ENCODE measurements around the gene VTI1A. TPM values are rescaled to one million over a fixed set of nuclear protein-coding genes. Genes with fewer than 3 reads are reported as not detected.

The VTI1A gene
- total RNA-seq, 1 experiment from 2014 or later, result 18.1 TPM

- Histone ChIP-seq H3K79me2 (ENCODE audit: low read depth) (no peaks in the 10 kb centered on the region), H3K9me2 (ENCODE audit: insufficient read depth) (no peaks in the 10 kb centered on the region), H3K9me3 (ENCODE audit: insufficient read depth, low read depth) (no peaks in the 10 kb centered on the region), H3K4me3 (no peak overlapping the region), H3F3A (ENCODE audit: insufficient read depth, low read depth) (no peaks in the 10 kb centered on the region), H2AFZ (no peak overlapping the region), H3K36me3 (ENCODE audit: low read depth) (no peaks in the 10 kb centered on the region), H3K4me1 (replicated peaks; ENCODE audit: insufficient read depth) (no peaks in the 10 kb centered on the region), H4K20me1 (ENCODE audit: insufficient read depth) (no peaks in the 10 kb centered on the region), H3K27ac (no peak overlapping the region), H3K27me3 (ENCODE audit: insufficient read depth, low read depth) (no peaks in the 10 kb centered on the region), H3K4me2 (no peak overlapping the region)
- no peak for DNase-seq
- TF ChIP-seq CTCF (conservative IDR thresholded peaks at IDR 0.05) (no peak), EZH2 (IDR thresholded peaks at IDR 0.05; ENCODE audit: low read depth) (no peak)
- intact Hi-C loops (cut with micrococcal nuclease; ENCODE audit: unreplicated experiment), result no loop called here
- ChIA-PET POLR2A (ENCODE audit: unreplicated experiment) (no interaction called here), CTCF (no interaction called here)
- no TSS peak for BruUV-seq (replicated peaks)
Measured at GRCh38 chr10:112552593-112553110, 105.6 kb downstream of the VTI1A start.

GRCh38 chr10:112553315-112553714 is 106.3 kb downstream of the VTI1A start:
- no peaks in the 10 kb centered on the region for H3K9me3 ChIP-seq (ENCODE audit: insufficient read depth, low read depth)
- H3K36me3 ChIP-seq (ENCODE audit: low read depth), result no peaks in the 10 kb centered on the region
- H3K4me3 ChIP-seq, result no peak overlapping the region
- no peak for DNase-seq
- no peaks in the 10 kb centered on the region for H3K27me3 ChIP-seq (ENCODE audit: insufficient read depth, low read depth)
- no peak for TF ChIP-seq EZH2 (IDR thresholded peaks at IDR 0.05; ENCODE audit: low read depth)
- no peak for TF ChIP-seq CTCF (conservative IDR thresholded peaks at IDR 0.05)
- ChIA-PET POLR2A (ENCODE audit: unreplicated experiment) (no interaction called here), CTCF (no interaction called here)
- no TSS peak for BruUV-seq (replicated peaks)
- no peaks in the 10 kb centered on the region for H3K79me2 ChIP-seq (ENCODE audit: low read depth)
- H3K4me1 ChIP-seq (replicated peaks; ENCODE audit: insufficient read depth), result no peaks in the 10 kb centered on the region
- no peak overlapping the region for H3K4me2 ChIP-seq
- intact Hi-C loops (cut with micrococcal nuclease; ENCODE audit: unreplicated experiment), result no loop called here
- H3K9me2 ChIP-seq (ENCODE audit: insufficient read depth), result no peaks in the 10 kb centered on the region
- H3F3A ChIP-seq (ENCODE audit: insufficient read depth, low read depth), result no peaks in the 10 kb centered on the region
- no peaks in the 10 kb centered on the region for H4K20me1 ChIP-seq (ENCODE audit: insufficient read depth)
- H3K27ac ChIP-seq, result no peak overlapping the region
- H2AFZ ChIP-seq, result no peak overlapping the region

- ChIA-PET POLR2A (ENCODE audit: unreplicated experiment) (no interaction called here), CTCF (no interaction called here)
- Histone ChIP-seq H3K9me2 (ENCODE audit: insufficient read depth) (no peaks in the 10 kb centered on the region), H3K4me1 (replicated peaks; ENCODE audit: insufficient read depth) (no peaks in the 10 kb centered on the region), H3F3A (ENCODE audit: insufficient read depth, low read depth) (no peaks in the 10 kb centered on the region), H3K9me3 (ENCODE audit: insufficient read depth, low read depth) (no peaks in the 10 kb centered on the region), H4K20me1 (ENCODE audit: insufficient read depth) (no peaks in the 10 kb centered on the region), H2AFZ (no peak overlapping the region), H3K4me2 (no peak overlapping the region), H3K4me3 (no peak overlapping the region), H3K27ac (no peak overlapping the region), H3K36me3 (ENCODE audit: low read depth) (no peaks in the 10 kb centered on the region), H3K79me2 (ENCODE audit: low read depth) (no peaks in the 10 kb centered on the region), H3K27me3 (ENCODE audit: insufficient read depth, low read depth) (no peaks in the 10 kb centered on the region)
- TF ChIP-seq CTCF (conservative IDR thresholded peaks at IDR 0.05), result no peak
- no peak for TF ChIP-seq EZH2 (IDR thresholded peaks at IDR 0.05; ENCODE audit: low read depth)
- BruUV-seq (replicated peaks), result no TSS peak
- DNase-seq, result no peak
- intact Hi-C loops (cut with micrococcal nuclease; ENCODE audit: unreplicated experiment), result no loop called here
Measured at GRCh38 chr10:112554263-112554662, 107.2 kb downstream of the VTI1A start.
